K562 (cell line): ENCODE measurements around the gene DCAF17. TPM values are rescaled to one million over a fixed set of nuclear protein-coding genes. Genes with fewer than 3 reads are reported as not detected.

Experiments
- GATAD2A ChIP-seq: fragments of 450-650 bp; IDR thresholded peaks from 2 replicates; pipeline ENCODE4 v1.6.1; 2017
- KAT8 ChIP-seq: fragments of 450-650 bp; IDR thresholded peaks from 2 replicates; pipeline ENCODE4 v1.6.1; 2016; ENCODE audit warnings: low read depth, mild to moderate bottlenecking
- NR2C2 ChIP-seq, 2 experiments: fragments of 200-800 bp in 1 of 2; sonication (Bioruptor generic) in 1 of 2; sonication (generic) in 1 of 2; formaldehyde crosslinking in 1 of 2; IDR thresholded peaks; 2 replicates each; pipeline versions ENCODE4 v1.6.1 to v1.8.0; 2016 to 2022; ENCODE audit warnings: mild to moderate bottlenecking in 1 of 2, missing compliant biosample characterization in 1 of 2, missing genetic modification characterization in 1 of 2, missing genetic modification reagents in 1 of 2
- PRPF4 ChIP-seq: fragments of 200-400 bp; formaldehyde crosslinking; IDR thresholded peaks from one replicate; pipeline ENCODE4 v1.6.1; 2017; ENCODE audit warnings: low read length, low read depth, mild to moderate bottlenecking; ENCODE audit not compliant: insufficient read depth, poor library complexity, severe bottlenecking
- PURB ChIP-seq: sonication (generic); formaldehyde crosslinking; IDR thresholded peaks from 2 replicates; pipeline ENCODE4 v1.9.0; 2021; ENCODE audit warnings: low read depth, mild to moderate bottlenecking, missing genetic modification reagents
- RBFOX2 ChIP-seq: fragments of 200-400 bp; formaldehyde crosslinking; IDR thresholded peaks from 2 replicates; pipeline ENCODE4 v1.6.1; 2017; ENCODE audit warnings: low read depth, mild to moderate bottlenecking, low read length, moderate library complexity
- RHOXF2B ChIP-seq: fragments of 250-450 bp; sonication (Bioruptor Pico); conservative IDR thresholded peaks from 2 replicates; pipeline ENCODE4 v1.5.1; 2021
- SETDB1 ChIP-seq: IDR thresholded peaks from one replicate; pipeline ENCODE4 v1.6.1; 2012; ENCODE audit warnings: low read length, control low read depth, inconsistent platforms
- SMARCC2 ChIP-seq: fragments of 450-650 bp; IDR thresholded peaks from 2 replicates; pipeline ENCODE4 v1.6.1; 2017; ENCODE audit warnings: antibody characterized with exemption, moderate library complexity, mild to moderate bottlenecking, low read depth
- SREBF2 ChIP-seq: sonication (generic); formaldehyde crosslinking; IDR thresholded peaks from 2 replicates; pipeline ENCODE4 v1.4.0; 2020; ENCODE audit warnings: mild to moderate bottlenecking, missing genetic modification reagents
- U2AF2 ChIP-seq: fragments of 200-400 bp; formaldehyde crosslinking; optimal IDR thresholded peaks from 2 replicates; pipeline ENCODE3; 2017; ENCODE audit warnings: low read depth, mild to moderate bottlenecking, low read length
- YBX1 ChIP-seq: fragments of 450-650 bp; IDR thresholded peaks from 2 replicates; pipeline ENCODE4 v1.7.1; 2016; ENCODE audit warnings: mild to moderate bottlenecking
- ZNF217 ChIP-seq: sonication (generic); formaldehyde crosslinking; IDR thresholded peaks from 2 replicates; pipeline ENCODE4 v1.8.0; 2022; ENCODE audit warnings: mild to moderate bottlenecking, missing genetic modification reagents
- ZNF224 ChIP-seq: sonication (generic); formaldehyde crosslinking; IDR thresholded peaks from 2 replicates; pipeline ENCODE4 v1.8.0; 2022; ENCODE audit warnings: mild to moderate bottlenecking, missing genetic modification reagents
- polyA plus RNA-seq, 8 experiments: library from polyadenylated mRNA; depleted of rRNA in 4 of 8; stranded (reverse) in 5 of 8; unstranded in 3 of 8; fragments of >200 nt; fragmentation: Nextera tagmentation in 2 of 8; fragmentation: Illumina TruSeq in 1 of 8; extraction: Ambion mirVana in 2 of 8; extraction: Trizol in 1 of 8; gene quantifications; 2 replicates each; pipeline versions ENCODE4 v1.2.1 to v1.2.3, GENCODE V29; 2011 to 2014; ENCODE audit warnings: inconsistent platforms in 1 of 8, missing spikeins in 1 of 8
- total RNA-seq, 7 experiments: library from RNA; depleted of rRNA in 6 of 7; stranded (reverse); fragments of >200 nt in 6 of 7; fragmentation: Illumina TruSeq in 2 of 7; extraction: Trizol in 2 of 7; gene quantifications; 2 replicates each; pipeline versions ENCODE4 v1.2.1 to v1.2.3, GENCODE V29; 2011 to 2021; ENCODE audit warnings: low replicate concordance in 1 of 7
- TF ChIP-seq, protein P1 (sequence below), 2 experiments: fragments of 450-650 bp; IDR thresholded peaks; 2 replicates each; pipeline ENCODE4 v1.6.1; 2016; ENCODE audit warnings: mild to moderate bottlenecking in 2 of 2, borderline replicate concordance in 1 of 2, low read depth in 1 of 2, moderate library complexity in 1 of 2
- TF ChIP-seq, protein P2 (sequence below), 2 experiments: fragments of 450-650 bp; conservative IDR thresholded peaks; 2 replicates each; pipeline ENCODE4 v1.6.1; 2017; ENCODE audit warnings: mild to moderate bottlenecking in 2 of 2, moderate library complexity in 2 of 2
- TF ChIP-seq, protein P3 (sequence below): fragments of 250-450 bp; sonication (Bioruptor Pico); IDR thresholded peaks from 2 replicates; pipeline ENCODE4 v1.8.0; 2022; ENCODE audit warnings: moderate library complexity, mild to moderate bottlenecking, inconsistent platforms

DCAF17 gene
- total and polyA plus RNA-seq, 9 of the 15 experiments (the other 6 are each of a cell fraction or from before 2014, with no cell fraction given) = 10.0 to 38.5 (median 27.1) TPM

DNA sequence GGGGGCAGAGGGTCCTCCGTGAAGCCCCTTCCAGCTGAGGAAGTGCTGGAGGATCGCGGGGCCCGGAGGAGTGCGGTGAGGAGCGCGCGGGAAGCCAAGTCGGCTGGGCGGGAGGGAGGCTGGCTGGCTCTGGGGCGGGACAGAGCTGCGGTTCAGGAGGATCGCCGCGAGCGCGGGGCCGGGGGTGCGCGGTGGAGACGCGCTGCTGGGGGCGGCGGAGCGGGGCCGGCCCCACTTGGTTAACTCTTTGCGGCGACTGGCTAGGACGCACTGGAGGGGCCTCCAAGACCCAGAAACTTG lies 88.7 kb downstream of the DCAF17 start (continued):
- TF ChIP-seq, protein P1, sequence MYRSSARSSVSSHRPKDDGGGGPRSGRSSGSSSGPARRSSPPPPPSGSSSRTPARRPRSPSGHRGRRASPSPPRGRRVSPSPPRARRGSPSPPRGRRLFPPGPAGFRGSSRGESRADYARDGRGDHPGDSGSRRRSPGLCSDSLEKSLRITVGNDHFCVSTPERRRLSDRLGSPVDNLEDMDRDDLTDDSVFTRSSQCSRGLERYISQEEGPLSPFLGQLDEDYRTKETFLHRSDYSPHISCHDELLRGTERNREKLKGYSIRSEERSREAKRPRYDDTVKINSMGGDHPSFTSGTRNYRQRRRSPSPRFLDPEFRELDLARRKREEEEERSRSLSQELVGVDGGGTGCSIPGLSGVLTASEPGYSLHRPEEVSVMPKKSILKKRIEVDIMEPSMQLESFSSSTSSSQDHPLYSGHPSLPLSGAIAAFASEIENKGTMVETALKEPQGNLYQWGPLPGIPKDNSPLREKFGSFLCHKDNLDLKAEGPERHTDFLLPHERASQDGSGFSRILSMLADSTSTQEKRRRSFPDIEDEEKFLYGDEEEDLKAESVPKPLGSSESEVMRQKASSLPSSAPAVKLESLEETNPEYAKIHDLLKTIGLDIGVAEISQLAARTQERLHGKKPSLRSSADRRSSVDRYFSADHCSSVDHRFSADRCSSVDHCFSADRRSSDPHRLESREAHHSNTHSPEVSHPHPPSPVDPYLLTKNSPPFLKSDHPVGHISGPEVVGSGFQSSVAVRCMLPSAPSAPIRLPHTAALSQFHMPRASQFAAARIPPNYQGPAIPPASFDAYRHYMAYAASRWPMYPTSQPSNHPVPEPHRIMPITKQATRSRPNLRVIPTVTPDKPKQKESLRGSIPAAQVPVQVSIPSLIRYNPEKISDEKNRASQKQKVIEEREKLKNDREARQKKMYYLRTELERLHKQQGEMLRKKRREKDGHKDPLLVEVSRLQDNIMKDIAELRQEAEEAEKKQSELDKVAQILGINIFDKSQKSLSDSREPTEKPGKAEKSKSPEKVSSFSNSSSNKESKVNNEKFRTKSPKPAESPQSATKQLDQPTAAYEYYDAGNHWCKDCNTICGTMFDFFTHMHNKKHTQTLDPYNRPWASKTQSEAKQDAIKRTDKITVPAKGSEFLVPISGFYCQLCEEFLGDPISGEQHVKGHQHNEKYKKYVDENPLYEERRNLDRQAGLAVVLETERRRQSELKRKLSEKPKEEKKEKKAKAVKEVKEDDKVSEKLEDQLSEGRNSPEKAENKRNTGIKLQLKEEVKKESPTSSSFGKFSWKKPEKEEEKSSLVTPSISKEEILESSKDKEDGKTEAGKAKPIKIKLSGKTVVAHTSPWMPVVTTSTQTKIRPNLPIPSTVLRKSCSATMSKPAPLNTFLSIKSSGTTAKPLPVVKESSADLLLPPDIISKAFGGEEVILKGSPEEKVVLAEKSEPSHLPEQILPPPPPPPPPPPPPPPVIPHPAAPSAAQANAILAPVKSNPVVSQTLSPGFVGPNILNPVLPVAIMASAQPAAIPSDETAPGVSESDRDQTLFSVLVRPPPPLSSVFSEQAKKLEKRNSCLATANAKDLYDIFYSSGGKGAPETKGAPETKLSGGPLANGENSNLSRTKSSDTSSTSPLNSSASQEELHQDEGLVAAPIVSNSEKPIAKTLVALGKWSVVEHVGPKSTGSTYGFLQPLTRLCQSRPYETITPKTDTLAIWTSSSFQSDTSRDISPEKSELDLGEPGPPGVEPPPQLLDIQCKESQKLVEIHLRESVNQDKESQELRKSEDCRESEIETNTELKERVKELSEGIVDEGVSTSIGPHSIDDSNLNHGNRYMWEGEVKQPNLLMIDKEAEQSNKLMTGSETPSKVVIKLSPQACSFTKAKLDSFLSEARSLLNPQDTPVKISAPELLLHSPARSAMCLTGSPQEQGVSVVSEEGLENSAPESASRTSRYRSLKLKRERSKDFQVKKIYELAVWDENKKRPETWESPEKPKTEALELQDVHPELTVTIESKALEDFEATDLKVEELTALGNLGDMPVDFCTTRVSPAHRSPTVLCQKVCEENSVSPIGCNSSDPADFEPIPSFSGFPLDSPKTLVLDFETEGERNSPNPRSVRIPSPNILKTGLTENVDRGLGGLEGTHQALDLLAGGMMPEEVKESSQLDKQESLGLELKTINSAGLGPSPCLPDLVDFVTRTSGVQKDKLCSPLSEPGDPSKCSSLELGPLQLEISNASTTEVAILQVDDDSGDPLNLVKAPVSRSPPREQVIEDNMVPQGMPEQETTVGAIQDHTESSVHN (IDR thresholded peaks at IDR 0.05; ENCODE audit: borderline replicate concordance in 1 of 2, low read depth in 1 of 2) = no peak
- TF ChIP-seq RBFOX2 (peak; percentile 71), SMARCC2 (no peak), KAT8 (no peak), U2AF2 (no peak), SREBF2 (CRISPR knock-in tag) (no peak), PRPF4 (peak; percentile 41), PURB (no peak), YBX1 (no peak), GATAD2A (0 out of 2 replicates have a peak, but pooled peaks have one; percentile 56), NR2C2 (CRISPR knock-in tag; IDR thresholded peaks at IDR 0.05) (peak; percentile 52), NR2C2 (tag; IDR thresholded peaks at IDR 0.05) (no peak), ZNF217 (no peak), ZNF224 (no peak), RHOXF2B (CRISPR knock-in tag) (no peak), SETDB1 (no peak)
- TF ChIP-seq, protein P2, sequence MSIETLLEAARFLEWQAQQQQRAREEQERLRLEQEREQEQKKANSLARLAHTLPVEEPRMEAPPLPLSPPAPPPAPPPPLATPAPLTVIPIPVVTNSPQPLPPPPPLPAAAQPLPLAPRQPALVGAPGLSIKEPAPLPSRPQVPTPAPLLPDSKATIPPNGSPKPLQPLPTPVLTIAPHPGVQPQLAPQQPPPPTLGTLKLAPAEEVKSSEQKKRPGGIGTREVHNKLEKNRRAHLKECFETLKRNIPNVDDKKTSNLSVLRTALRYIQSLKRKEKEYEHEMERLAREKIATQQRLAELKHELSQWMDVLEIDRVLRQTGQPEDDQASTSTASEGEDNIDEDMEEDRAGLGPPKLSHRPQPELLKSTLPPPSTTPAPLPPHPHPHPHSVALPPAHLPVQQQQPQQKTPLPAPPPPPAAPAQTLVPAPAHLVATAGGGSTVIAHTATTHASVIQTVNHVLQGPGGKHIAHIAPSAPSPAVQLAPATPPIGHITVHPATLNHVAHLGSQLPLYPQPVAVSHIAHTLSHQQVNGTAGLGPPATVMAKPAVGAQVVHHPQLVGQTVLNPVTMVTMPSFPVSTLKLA (conservative IDR thresholded peaks at IDR 0.05) = no peak
- TF ChIP-seq, protein P3, sequence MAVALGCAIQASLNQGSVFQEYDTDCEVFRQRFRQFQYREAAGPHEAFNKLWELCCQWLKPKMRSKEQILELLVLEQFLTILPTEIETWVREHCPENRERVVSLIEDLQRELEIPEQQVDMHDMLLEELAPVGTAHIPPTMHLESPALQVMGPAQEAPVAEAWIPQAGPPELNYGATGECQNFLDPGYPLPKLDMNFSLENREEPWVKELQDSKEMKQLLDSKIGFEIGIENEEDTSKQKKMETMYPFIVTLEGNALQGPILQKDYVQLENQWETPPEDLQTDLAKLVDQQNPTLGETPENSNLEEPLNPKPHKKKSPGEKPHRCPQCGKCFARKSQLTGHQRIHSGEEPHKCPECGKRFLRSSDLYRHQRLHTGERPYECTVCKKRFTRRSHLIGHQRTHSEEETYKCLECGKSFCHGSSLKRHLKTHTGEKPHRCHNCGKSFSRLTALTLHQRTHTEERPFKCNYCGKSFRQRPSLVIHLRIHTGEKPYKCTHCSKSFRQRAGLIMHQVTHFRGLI = no peak
